HFFc6 (cell line): Measurements from ENCODE around the gene BRPF1. TPM values are rescaled to one million over a fixed set of nuclear protein-coding genes. Genes with fewer than 3 reads are reported as not detected.

Experiments
- DNase-seq: peaks from one replicate; pipeline ENCODE4 v3.0.0-alpha.2; 2018
- H3K27ac Mint-ChIP-seq: 2 replicates; pipeline ENCODE4 v1.8.0; 2020; ENCODE audit warnings: mild to moderate bottlenecking, mixed read lengths
- H3K27me3 Mint-ChIP-seq: 2 replicates; pipeline ENCODE4 v1.8.0; 2021; ENCODE audit warnings: mild to moderate bottlenecking, moderate library complexity, mixed read lengths; ENCODE audit not compliant: insufficient read depth
- H3K36me3 Mint-ChIP-seq: 2 replicates; pipeline ENCODE4 v1.8.0; 2021; ENCODE audit warnings: low read depth, mixed read lengths
- H3K4me1 Mint-ChIP-seq: 2 replicates; pipeline ENCODE4 v1.8.0; 2020; ENCODE audit warnings: low read depth, mixed read lengths
- H3K4me3 Mint-ChIP-seq: 2 replicates; pipeline ENCODE4 v1.8.0; 2020; ENCODE audit warnings: mild to moderate bottlenecking, moderate library complexity, mixed read lengths
- H3K9me3 Mint-ChIP-seq: 2 replicates; pipeline ENCODE4 v1.8.0; 2020; ENCODE audit warnings: mild to moderate bottlenecking, mixed read lengths
- total RNA-seq, 6 experiments: library from RNA; stranded (reverse); fragmentation: NEBNext Ultra II Directional; extraction: Animal tissue kit (Norgen Biotek cat#: 25700); gene quantifications; 2 replicates in 1 of 6; 3 replicates in 5 of 6; pipeline ENCODE4 v1.2.3, GENCODE V29; 2021
- TF ChIP-seq, protein P1 (sequence below): fragments of 200-600 bp; sonication (generic); IDR thresholded peaks from 2 replicates; pipeline ENCODE4 v1.5.0; 2021; ENCODE audit warnings: antibody characterized with exemption, mild to moderate bottlenecking

The BRPF1 gene
- total RNA-seq, 6 experiments from 2014 or later, result 14.4 to 18.4 (median 17.1) TPM

- DNase-seq, result no peak
- Mint-ChIP-seq H3K36me3 (peaks cover 29% of the 10 kb centered on the region), H3K27ac (no peak overlapping the region), H3K4me3 (no peak overlapping the region), H3K9me3 (no peaks in the 10 kb centered on the region), H3K27me3 (peaks cover 6% of the 10 kb centered on the region), H3K4me1 (peaks cover 4% of the 10 kb centered on the region)
- TF ChIP-seq, protein P1, sequence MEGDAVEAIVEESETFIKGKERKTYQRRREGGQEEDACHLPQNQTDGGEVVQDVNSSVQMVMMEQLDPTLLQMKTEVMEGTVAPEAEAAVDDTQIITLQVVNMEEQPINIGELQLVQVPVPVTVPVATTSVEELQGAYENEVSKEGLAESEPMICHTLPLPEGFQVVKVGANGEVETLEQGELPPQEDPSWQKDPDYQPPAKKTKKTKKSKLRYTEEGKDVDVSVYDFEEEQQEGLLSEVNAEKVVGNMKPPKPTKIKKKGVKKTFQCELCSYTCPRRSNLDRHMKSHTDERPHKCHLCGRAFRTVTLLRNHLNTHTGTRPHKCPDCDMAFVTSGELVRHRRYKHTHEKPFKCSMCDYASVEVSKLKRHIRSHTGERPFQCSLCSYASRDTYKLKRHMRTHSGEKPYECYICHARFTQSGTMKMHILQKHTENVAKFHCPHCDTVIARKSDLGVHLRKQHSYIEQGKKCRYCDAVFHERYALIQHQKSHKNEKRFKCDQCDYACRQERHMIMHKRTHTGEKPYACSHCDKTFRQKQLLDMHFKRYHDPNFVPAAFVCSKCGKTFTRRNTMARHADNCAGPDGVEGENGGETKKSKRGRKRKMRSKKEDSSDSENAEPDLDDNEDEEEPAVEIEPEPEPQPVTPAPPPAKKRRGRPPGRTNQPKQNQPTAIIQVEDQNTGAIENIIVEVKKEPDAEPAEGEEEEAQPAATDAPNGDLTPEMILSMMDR, result no peak
Observed at GRCh38 chr3:9761919-9762318, 30.4 kb downstream of the BRPF1 start.

GRCh38 chr3:9762871-9763270, 31.3 kb downstream of the BRPF1 start:
- TF ChIP-seq, protein P1, result no peak
- no peak overlapping the region for H3K27ac Mint-ChIP-seq

GRCh38 chr3:9765865-9766264, 34.3 kb downstream of the BRPF1 start:
- no peak overlapping the region for H3K27ac Mint-ChIP-seq
- peaks cover 14% of the 10 kb centered on the region for H3K36me3 Mint-ChIP-seq
- no peak for DNase-seq
- peaks cover 37% of the 10 kb centered on the region for H3K4me1 Mint-ChIP-seq
- H3K9me3 Mint-ChIP-seq, result no peaks in the 10 kb centered on the region
- peaks cover 7% of the 10 kb centered on the region for H3K27me3 Mint-ChIP-seq
- TF ChIP-seq, protein P1, result no peak
- no peak overlapping the region for H3K4me3 Mint-ChIP-seq

More at GRCh38 chr3:9762871-9763270, 31.3 kb downstream of the BRPF1 start:
- Mint-ChIP-seq H3K36me3 (peaks cover 29% of the 10 kb centered on the region), H3K4me3 (no peak overlapping the region), H3K9me3 (no peaks in the 10 kb centered on the region), H3K27me3 (peaks cover 6% of the 10 kb centered on the region), H3K4me1 (peaks cover 14% of the 10 kb centered on the region)
- no peak for DNase-seq

DNA sequence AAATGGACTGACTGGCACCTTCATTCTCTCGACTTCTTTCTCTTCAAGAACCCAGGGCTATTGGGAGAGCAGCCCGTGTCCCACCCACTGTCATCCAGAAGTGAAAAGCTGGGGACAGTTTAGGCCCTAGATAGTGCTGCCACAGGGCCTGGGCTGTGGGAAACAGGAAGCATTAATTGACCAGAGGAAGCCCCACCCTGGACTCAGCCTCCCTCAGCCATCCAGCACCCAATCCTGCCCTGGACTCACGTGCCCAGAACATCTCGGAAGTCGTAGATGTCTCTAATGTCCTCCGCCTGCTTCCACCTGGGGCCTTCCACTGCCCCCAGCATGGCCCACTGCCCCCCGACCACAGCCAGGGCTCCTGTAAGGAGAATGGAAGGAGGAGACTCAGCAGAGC, 35.9 kb downstream of the BRPF1 start:
- H3K9me3 Mint-ChIP-seq, result no peaks in the 10 kb centered on the region
- TF ChIP-seq, protein P1, result no peak
- peak overlapping the region; percentile 66 for H3K27ac Mint-ChIP-seq
- H3K4me1 Mint-ChIP-seq, result peaks cover 37% of the 10 kb centered on the region
- peaks cover 10% of the 10 kb centered on the region; the same call in 1 of the 2 replicates for H3K36me3 Mint-ChIP-seq
- no peak for DNase-seq
- H3K4me3 Mint-ChIP-seq, result peak overlapping the region; percentile 87; the same call in 1 of the 2 replicates
- H3K27me3 Mint-ChIP-seq, result peaks cover 7% of the 10 kb centered on the region

GRCh38 chr3:9768141-9768775, 36.7 kb downstream of the BRPF1 start:
- Mint-ChIP-seq H3K9me3 (no peaks in the 10 kb centered on the region), H3K36me3 (peaks cover 10% of the 10 kb centered on the region; the same call in 1 of the 2 replicates), H3K27me3 (peaks cover 7% of the 10 kb centered on the region), H3K27ac (peak overlapping the region; percentile 66), H3K4me3 (peak overlapping the region; percentile 87; the same call in 1 of the 2 replicates), H3K4me1 (peaks cover 37% of the 10 kb centered on the region)
- no peak for DNase-seq
- TF ChIP-seq, protein P1, result no peak
